ENCODE measurements around the gene RAB14.

GRCh38 chr9:121189006-121189405 is 12.7 kb downstream of the RAB14 start:
- no peak for TF ChIP-seq CTCF (IDR thresholded peaks at IDR 0.05)
- TF ChIP-seq POLR2A (IDR thresholded peaks at IDR 0.05): no peak
